Measurements from ENCODE around the gene NLRP7.

GRCh38 chr19:54902061-54902460 lies 45.3 kb downstream of the NLRP7 start:
- TF ChIP-seq CTCF (IDR thresholded peaks at IDR 0.05) = no peak
- no peak for TF ChIP-seq POLR2A (IDR thresholded peaks at IDR 0.05)

Data from lower leg skin (tissue), 3 donors.